CD4-positive, alpha-beta T cell treated with Interleukin-4 for 1 hour (primary cell): Measurements from ENCODE around the gene ARG1.

Experiments used
- DNase-seq, 2 donors: peaks; one replicate each; pipeline ENCODE4 v3.0.0-alpha.2; 2020 to 2022

The ARG1 gene

GRCh38 chr6:131587909-131588308 is 14.9 kb downstream of the ARG1 start:
- no peak for DNase-seq

DNA sequence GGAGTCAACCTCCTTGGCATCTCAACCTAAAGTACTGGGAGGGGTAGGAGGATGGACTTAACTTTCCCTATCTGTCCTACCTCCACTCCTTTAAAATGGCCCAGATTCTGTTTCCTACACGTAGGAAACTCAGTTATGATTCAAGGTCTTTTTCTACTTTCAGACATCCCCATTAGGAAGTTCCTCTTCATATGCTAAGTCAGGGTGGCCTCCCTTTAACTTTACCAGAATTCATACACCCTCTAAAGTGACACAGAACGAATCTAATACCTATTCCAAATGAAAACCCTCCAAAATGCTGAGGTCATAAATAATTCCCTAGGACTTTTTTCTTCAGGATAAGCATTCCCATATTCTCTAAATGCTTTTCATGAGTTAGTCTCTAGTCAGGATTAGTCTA is 15.6 kb downstream of the ARG1 start:
- no peak for DNase-seq

DNA sequence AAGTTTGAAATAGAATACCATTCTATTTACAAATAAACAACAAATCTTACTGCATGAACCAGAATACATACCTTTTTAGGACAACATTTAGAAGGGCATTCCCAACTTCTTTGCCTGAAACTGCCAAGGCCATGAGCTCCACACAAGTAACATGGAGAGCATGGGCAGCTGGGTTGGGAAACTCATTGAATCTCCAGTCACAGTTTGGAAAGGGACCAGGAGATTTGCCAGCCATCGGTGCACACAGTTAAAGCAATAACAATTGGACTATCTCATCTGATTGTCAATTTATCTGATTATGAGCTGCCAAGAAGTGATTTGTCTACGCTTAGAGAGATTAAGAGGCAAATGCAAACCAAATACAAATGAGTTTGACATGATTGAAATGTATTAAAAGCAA is 19.9 kb downstream of the ARG1 start:
- DNase-seq = no peak

DNA sequence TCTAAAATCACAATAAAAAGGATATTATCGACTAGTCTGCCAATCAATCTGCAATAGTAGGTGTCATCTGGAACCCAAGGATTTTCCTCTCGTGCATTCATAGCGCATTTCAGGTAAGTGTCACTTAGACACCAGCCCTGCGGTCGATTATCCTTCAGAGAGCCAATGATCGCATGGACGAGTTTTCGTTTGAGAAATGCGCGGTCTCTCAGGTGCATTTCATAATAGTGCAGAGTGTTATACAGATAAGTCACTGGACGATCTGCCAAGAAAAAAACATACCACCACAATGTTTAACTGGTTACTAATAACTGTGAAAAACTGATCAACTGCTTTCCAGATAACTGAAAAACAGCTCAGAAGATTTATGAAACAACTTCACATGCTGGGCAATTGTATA is 21.0 kb downstream of the ARG1 start:
- no peak for DNase-seq

GRCh38 chr6:131597446-131597845 is 24.4 kb downstream of the ARG1 start:
- DNase-seq = peak in 1 of 2 donors; percentile 9

DNA sequence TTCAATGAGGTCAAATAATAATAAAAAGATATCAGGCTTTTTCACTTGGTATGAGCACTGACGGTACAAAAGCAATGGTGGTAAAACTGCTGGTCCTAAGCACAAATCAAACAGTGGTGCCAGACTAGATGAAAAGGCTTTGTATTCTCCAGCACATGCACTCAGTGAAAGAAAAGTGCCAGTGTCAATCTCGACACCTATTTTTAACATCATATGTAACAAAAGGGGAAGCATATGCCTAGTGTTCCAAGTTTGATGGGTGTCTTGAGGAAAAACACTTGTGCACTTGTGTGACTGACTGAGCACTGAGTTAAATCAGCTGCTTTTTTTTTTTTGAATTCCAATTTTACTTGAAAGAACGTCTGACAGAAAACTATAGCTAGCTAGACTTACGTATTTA is 27.7 kb downstream of the ARG1 start:
- DNase-seq = no peak

DNA sequence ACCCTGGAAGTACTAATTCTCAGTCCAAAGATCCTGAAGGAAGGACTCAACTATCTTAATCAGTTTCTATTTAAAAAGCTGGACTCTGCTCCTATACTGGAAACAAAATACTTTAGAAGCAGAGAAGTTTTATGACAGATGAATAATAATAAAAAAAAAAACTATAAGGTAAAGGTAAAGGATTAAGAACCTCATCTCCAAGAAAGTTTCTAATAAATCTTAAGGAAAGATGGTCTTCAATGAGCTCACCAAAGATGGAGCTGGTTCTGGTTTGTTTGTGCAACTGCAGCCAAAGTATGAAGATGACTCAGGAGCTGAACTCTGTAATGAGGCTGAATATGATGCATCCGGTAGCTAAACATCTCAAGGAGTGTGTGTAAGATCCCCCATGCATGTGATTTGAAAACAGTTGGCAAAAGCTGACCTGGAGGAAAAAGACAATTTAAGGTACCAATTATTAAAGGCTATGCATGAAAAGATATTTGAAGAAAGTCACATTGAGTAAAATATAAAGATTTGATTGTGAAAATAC is 29.8 kb downstream of the ARG1 start:
- DNase-seq = no peak

- DNase-seq = no peak
These were observed 40.4 kb downstream of the ARG1 start for GRCh38 chr6:131613296-131613925.

GRCh38 chr6:131615275-131615674 is 42.2 kb downstream of the ARG1 start:
- DNase-seq = no peak

DNA sequence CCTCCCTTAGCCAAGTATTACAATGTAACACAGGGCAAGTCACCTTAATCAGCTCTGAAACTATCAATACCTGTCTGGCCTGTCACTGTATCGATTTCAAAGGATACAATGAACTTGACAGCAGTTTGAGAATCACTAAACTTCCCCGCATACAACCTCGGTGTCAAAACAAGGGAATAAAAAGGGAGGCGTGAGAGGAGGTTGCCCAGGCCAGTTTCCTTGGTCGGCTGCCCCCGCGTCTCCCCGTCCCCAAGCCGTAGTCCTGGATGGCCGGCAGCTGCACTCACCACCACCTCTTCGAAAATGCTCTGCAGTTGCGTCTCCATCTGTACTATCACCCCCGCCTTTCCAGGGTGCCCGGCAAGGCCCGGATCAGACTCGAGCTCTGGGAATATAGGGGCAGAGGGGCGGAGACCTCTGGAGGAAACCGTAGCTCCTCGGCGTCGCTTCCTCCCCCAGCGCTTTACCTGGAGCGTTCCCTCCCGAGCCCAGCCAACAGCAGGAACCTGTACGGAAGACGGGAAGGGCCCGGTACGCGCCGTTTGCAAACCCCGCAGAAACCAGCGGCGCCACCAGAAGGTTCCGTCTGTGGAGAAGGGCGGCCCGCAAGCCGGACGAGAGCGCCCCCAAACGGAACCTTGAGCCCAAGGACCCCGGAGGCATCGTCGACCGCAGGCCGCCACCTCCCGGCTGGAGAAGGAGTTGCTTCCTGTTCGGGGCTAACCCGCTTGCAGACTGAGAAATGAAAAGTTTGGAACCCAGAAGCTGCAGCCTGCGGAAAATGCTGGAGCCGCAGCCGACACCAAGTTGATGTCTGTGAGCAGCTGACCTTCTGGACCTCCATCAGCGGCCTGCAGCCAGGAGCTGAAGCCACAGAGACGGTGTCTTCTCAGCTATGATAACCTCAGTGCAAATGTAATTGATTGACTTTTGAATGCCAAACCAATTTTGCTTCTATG is 55.0 kb downstream of the ARG1 start, which contains the start of gene MED23:
Gene MED23, minus strand, starts transcription at position 519 of the 959 bp plus-strand sequence. Its CDS starts 193 bp downstream, at position 326.
- DNase-seq = peak; percentile 92 to 94

DNA sequence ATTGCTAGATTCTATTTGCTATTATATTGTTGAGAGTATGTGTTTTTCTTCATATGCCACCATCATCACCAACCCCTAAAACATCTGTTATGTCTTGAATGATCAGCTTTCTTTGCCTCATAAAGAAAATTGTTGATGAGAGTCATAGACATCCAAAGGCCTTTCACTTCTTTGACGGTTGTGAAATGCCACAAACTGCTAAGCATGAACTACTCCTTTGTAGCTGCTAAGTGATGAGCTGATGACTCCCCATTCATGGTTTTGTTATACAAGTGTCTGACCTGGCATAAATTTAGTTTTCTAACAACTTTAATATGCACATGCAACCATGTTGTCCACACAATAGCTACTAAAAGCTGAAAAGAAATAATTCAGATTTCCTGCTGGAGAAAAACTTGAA is 55.7 kb downstream of the ARG1 start:
- DNase-seq = no peak

- no peak for DNase-seq
These were observed 56.6 kb downstream of the ARG1 start for GRCh38 chr6:131629651-131630050.

DNA sequence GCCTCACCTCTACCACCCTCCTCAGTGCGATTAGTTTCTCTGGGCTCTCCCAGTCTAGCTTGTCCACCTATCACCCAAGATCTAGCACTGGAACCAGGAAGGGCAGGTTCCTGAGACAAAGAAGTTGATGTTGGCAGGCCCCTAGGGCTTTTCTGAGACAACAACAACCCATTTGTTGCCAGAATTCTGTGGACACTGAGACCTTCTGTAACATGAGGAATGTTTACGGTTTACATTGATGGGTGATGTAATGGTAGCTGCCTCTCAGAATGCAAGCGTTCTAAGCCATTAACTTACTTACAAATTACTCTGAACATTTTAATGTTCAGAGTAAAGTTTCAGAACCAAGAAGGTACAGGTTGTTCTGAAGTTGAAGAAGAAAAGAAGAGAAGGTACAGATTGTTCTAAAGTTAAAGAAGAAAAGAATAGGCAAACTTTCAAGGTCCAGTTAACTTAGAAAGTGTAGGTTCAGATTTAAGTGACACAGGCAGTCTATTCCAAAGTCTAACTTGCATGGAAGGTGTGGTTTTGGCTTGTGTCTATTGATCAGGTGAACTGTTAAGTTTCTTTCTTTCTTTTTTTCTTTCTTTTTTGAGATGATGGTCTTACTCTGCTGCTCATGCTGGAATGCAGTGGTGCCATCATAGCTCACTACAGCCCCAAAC is 58.7 kb downstream of the ARG1 start:
- no peak for DNase-seq
